Lung (tissue), 12 donors: ENCODE measurements around the gene FHL5. TPM values are rescaled to one million over a fixed set of nuclear protein-coding genes. Genes with fewer than 3 reads are reported as not detected.
"Not testable (repeated sequence)": the region's sequence is repeated elsewhere in the genome, so short reads cannot be mapped to it uniquely, and the experiment has no call there.

Source experiments
- ATAC-seq: fragments of 200-7000 bp; cut with Tn5 transposase; one replicate; pipeline ENCODE4 v1.9.1; 2020; ENCODE audit warnings: moderate number of reproducible peaks; ENCODE audit not compliant: insufficient read depth, low FRiP score
- DNase-seq, 3 donors: peaks; one replicate each; pipeline ENCODE4 v3.0.0-alpha.2; 2013 to 2017
- H3K27ac ChIP-seq, 2 donors: one replicate each; pipeline ENCODE4 v1.5.1; 2013; ENCODE audit warnings: mild to moderate bottlenecking in 2 of 2, moderate library complexity in 2 of 2, control low read depth in 1 of 2, inconsistent platforms in 1 of 2, low read depth in 1 of 2, low read length in 1 of 2
- H3K27me3 ChIP-seq, 3 donors: one replicate each; pipeline ENCODE4 v1.5.1; 2013; ENCODE audit warnings: low read length in 2 of 3; ENCODE audit not compliant: control insufficient read depth in 3 of 3, insufficient read depth in 3 of 3
- H3K36me3 ChIP-seq, 4 donors: one replicate each; pipeline ENCODE4 v1.5.1; 2013; ENCODE audit warnings: low read length in 4 of 4, mild to moderate bottlenecking in 1 of 4, moderate library complexity in 1 of 4; ENCODE audit not compliant: control insufficient read depth in 4 of 4, insufficient read depth in 4 of 4
- H3K4me1 ChIP-seq, 5 donors: one replicate each; pipeline ENCODE4 v1.5.1; 2013; ENCODE audit warnings: low read length in 5 of 5, mild to moderate bottlenecking in 2 of 5, moderate library complexity in 1 of 5; ENCODE audit not compliant: control insufficient read depth in 5 of 5, insufficient read depth in 5 of 5
- H3K4me3 ChIP-seq: one replicate; pipeline ENCODE4 v1.5.1; 2013; ENCODE audit warnings: mild to moderate bottlenecking, control low read depth, moderate library complexity
- H3K9ac ChIP-seq, 2 donors: one replicate each; pipeline ENCODE4 v1.5.1; 2013; ENCODE audit warnings: low read length in 2 of 2, control low read depth in 1 of 2; ENCODE audit not compliant: insufficient read depth in 1 of 2
- H3K9me3 ChIP-seq, 4 donors: one replicate each; pipeline ENCODE4 v1.5.1; 2013; ENCODE audit warnings: low read length in 3 of 4, mild to moderate bottlenecking in 1 of 4, moderate library complexity in 1 of 4; ENCODE audit not compliant: control insufficient read depth in 4 of 4, insufficient read depth in 3 of 4
- WGBS, 2 donors: extraction: QIAGEN DNeasy Blood & Tissue Kit; methylation state at CpG; one replicate each; pipeline ENCODE4 v1.1.7; 2013; 5-methylcytosine and 5-hydroxymethylcytosine counted together
- polyA plus RNA-seq, 2 donors: library from polyadenylated mRNA; stranded (reverse); fragments of 200-250 nt; gene quantifications; one replicate each; pipeline ENCODE4 v1.2.1, GENCODE V29; 2013
- total RNA-seq, 2 donors: library from RNA; depleted of rRNA in 1 of 2; stranded (reverse); fragments of >200 nt in 1 of 2; gene quantifications; one replicate each; pipeline ENCODE4 v1.2.1, GENCODE V29; 2014 to 2021
- TF ChIP-seq, protein P1 (sequence below): IDR thresholded peaks from 2 replicates; pipeline ENCODE4 v1.5.1; 2012; ENCODE audit warnings: mild to moderate bottlenecking; ENCODE audit errors: control extremely low read depth, extremely low read depth
- donor health status: control.
- donor health status: control.
- donor health status: Bipolar disorder and iron deficiency.
- donor health status: healthy.
- donor health status: DM: yes; HTN: yes; CAD: no.

FHL5 gene
- total and polyA plus RNA-seq, 4 donors, result 5.4 to 15.0 (median 8.4) TPM

DNA sequence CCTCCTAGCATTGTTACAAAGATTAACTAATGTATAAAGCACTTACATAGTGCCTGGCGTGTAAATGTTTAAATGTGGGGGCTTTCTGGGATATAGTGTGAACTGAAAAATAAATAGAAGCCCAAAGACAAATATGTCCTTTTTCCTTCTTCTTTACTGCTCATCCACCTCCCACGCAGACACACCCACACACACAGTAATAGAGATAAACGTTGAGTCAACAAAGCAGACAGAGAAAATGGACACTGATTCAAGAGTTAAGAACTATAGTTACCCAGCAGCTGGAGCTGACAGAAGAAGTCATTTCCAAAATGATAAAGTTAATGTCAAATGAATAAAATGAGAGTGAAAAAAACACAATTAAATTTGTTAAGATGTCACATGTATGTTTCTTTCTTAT lies 68.3 kb downstream of the FHL5 start:
- no peak for DNase-seq
- WGBS, 2 donors, result 69 to 78% methylated on average over 3 of the region's 3 CpGs

GRCh38 chr6:96637979-96638378 lies 75.1 kb downstream of the FHL5 start:
- not testable (repeated sequence) for ATAC-seq, H3K27me3 ChIP-seq, H3K9ac ChIP-seq, H3K4me3 ChIP-seq, H3K9me3 ChIP-seq, H3K27ac ChIP-seq, H3K36me3 ChIP-seq, H3K4me1 ChIP-seq
- peak in 1 of 3 donors; percentile 4 for DNase-seq
- 68 to 80% methylated on average over 9 to 10 of the region's 10 CpGs for WGBS, 2 donors

More for the DNA sequence above, 68.3 kb downstream of the FHL5 start:
- ATAC-seq, result no peak
- Histone ChIP-seq H3K36me3 (no peaks in the 10 kb centered on the region), H3K4me1 (peaks cover 0 to 3% (median 0%) of the 10 kb centered on the region in 5 donors), H3K9ac (no peak overlapping the region), H3K9me3 (no peaks in the 10 kb centered on the region), H3K27me3 (no peaks in the 10 kb centered on the region), H3K4me3 (no peak overlapping the region), H3K27ac (no peak overlapping the region)
- TF ChIP-seq, protein P1, sequence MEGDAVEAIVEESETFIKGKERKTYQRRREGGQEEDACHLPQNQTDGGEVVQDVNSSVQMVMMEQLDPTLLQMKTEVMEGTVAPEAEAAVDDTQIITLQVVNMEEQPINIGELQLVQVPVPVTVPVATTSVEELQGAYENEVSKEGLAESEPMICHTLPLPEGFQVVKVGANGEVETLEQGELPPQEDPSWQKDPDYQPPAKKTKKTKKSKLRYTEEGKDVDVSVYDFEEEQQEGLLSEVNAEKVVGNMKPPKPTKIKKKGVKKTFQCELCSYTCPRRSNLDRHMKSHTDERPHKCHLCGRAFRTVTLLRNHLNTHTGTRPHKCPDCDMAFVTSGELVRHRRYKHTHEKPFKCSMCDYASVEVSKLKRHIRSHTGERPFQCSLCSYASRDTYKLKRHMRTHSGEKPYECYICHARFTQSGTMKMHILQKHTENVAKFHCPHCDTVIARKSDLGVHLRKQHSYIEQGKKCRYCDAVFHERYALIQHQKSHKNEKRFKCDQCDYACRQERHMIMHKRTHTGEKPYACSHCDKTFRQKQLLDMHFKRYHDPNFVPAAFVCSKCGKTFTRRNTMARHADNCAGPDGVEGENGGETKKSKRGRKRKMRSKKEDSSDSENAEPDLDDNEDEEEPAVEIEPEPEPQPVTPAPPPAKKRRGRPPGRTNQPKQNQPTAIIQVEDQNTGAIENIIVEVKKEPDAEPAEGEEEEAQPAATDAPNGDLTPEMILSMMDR, result no peak

DNA sequence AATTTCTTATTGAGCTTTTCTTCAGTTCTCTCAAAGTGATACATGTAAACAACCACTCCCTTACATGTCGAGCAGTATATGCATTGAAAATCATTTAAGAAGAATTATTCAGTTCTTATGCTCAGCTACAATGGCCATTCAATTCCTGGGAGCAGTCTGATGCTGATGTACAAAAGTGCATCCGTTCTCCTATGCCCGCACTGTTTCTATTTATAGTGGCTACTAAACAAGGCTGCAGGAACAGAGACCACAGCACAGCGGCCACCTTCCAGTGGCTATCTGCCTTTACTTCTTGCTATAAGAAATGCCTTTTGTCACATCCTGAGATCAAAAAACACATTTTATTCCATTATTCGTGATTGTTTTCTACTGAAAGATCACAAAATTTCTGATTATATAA lies 82.2 kb downstream of the FHL5 start:
- Histone ChIP-seq H3K9ac (no peak overlapping the region), H3K27ac (no peak overlapping the region), H3K4me3 (no peak overlapping the region), H3K4me1 (no peaks in the 10 kb centered on the region), H3K27me3 (no peaks in the 10 kb centered on the region), H3K9me3 (no peaks in the 10 kb centered on the region), H3K36me3 (no peaks in the 10 kb centered on the region)
- DNase-seq, result peak in 1 of 3 donors; percentile 1
- TF ChIP-seq, protein P1, result no peak
- no peak for ATAC-seq
- 61 to 63% methylated on average over 5 of the region's 5 CpGs for WGBS, 2 donors

DNA sequence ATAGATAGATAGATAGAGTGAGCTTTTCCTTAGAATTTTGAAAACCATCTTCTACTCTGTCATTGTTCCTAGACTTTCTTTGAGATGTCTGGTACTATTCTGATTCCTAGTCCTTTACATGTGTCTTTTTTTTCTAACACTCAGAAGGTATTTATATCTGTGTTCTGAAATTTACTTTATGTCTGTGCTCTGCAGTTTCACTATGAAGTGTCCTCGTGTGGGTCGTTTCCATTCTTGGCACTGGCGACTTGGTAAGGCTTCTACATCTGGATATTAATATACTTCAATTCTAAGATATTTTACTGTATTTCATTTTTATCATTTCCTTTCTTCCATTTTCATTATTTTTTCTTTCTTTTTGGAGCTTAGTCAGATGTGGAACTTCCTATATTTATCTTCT lies 87.0 kb downstream of the FHL5 start:
- 57 to 87% methylated on average over 3 of the region's 3 CpGs for WGBS, 2 donors
- Histone ChIP-seq H3K27ac (no peak overlapping the region), H3K9ac (no peak overlapping the region), H3K4me1 (no peaks in the 10 kb centered on the region), H3K4me3 (no peak overlapping the region), H3K36me3 (no peaks in the 10 kb centered on the region), H3K9me3 (no peaks in the 10 kb centered on the region), H3K27me3 (no peaks in the 10 kb centered on the region)
- DNase-seq (no peak), ATAC-seq (no peak)
- TF ChIP-seq, protein P1, result no peak
